Pons (tissue), 1 donor: ENCODE data around the gene CSF3R.
"Not testable (repeated sequence)": the region's sequence is repeated elsewhere in the genome, so short reads cannot be mapped to it uniquely, and the experiment has no call there.

Experiments used
- DNase-seq: peaks from one replicate; pipeline ENCODE4 v3.0.0-alpha.2; 2016; ENCODE audit warnings: low spot score

The CSF3R gene

GRCh38 chr1:36481771-36482723 lies 666 bp downstream of the CSF3R start:
- no peak for DNase-seq

GRCh38 chr1:36481091-36481490 lies 1.6 kb downstream of the CSF3R start:
- DNase-seq: no peak

- no peak for DNase-seq
Observed at GRCh38 chr1:36480161-36480560, 2.6 kb downstream of the CSF3R start.

- no peak for DNase-seq
Observed at GRCh38 chr1:36479505-36480051, 3.1 kb downstream of the CSF3R start.

GRCh38 chr1:36477615-36478014 lies 5.1 kb downstream of the CSF3R start:
- DNase-seq: not testable (repeated sequence)

GRCh38 chr1:36476945-36477344 lies 5.8 kb downstream of the CSF3R start:
- no peak for DNase-seq

- no peak for DNase-seq
Observed at GRCh38 chr1:36475910-36476604, 6.7 kb downstream of the CSF3R start.

GRCh38 chr1:36475341-36475740 lies 7.4 kb downstream of the CSF3R start:
- DNase-seq: no peak

GRCh38 chr1:36472656-36473055 lies 10.1 kb downstream of the CSF3R start:
- DNase-seq: no peak

GRCh38 chr1:36471830-36472641 lies 10.7 kb downstream of the CSF3R start:
- no peak for DNase-seq

- no peak for DNase-seq
Observed at GRCh38 chr1:36469163-36469562, 13.6 kb downstream of the CSF3R start.

GRCh38 chr1:36467700-36468455 lies 14.8 kb downstream of the CSF3R start:
- no peak for DNase-seq

GRCh38 chr1:36467027-36467410 lies 15.7 kb downstream of the CSF3R start:
- no peak for DNase-seq

GRCh38 chr1:36466370-36467026 lies 16.2 kb downstream of the CSF3R start:
- no peak for DNase-seq

GRCh38 chr1:36465731-36466369 lies 16.9 kb downstream of the CSF3R start:
- no peak for DNase-seq

GRCh38 chr1:36464605-36465393 lies 17.9 kb downstream of the CSF3R start:
- DNase-seq: no peak

- DNase-seq: peak; percentile 95
Observed at GRCh38 chr1:36463803-36464604, 18.7 kb downstream of the CSF3R start, which contains the start of gene MRPS15. Gene MRPS15, minus strand, starts transcription at chr1:36464384. Its CDS starts 109 bp downstream, at chr1:36464275.

GRCh38 chr1:36463463-36463802 lies 19.3 kb downstream of the CSF3R start:
- no peak for DNase-seq

GRCh38 chr1:36458910-36459309 lies 23.8 kb downstream of the CSF3R start:
- DNase-seq: no peak
